IMR-90 (cell line): ENCODE results near the gene BMP8A. TPM values are rescaled to one million over a fixed set of nuclear protein-coding genes. Genes with fewer than 3 reads are reported as not detected.

ENCODE experiments used
- ATAC-seq: fragments of 200-7000 bp; cut with Tn5 transposase; 2 replicates; pipeline ENCODE4 v1.9.1; 2020; ENCODE audit warnings: low read depth, mild to moderate bottlenecking, moderate library complexity
- BruUV-seq: library from RNA; stranded (reverse); fragments of 400-500 nt; replicated peaks from 2 replicates; lab custom pipeline; 2021; lab: Mats Ljungman, UMichigan
- CTCF ChIA-PET: fragments of 300-600 bp; formaldehyde crosslinking; extraction: SDS; loops from one replicate; lab custom pipeline; 2021; ENCODE audit warnings: antibody characterized with exemption; lab: Yijun Ruan, JAX
- POLR2A ChIA-PET: fragments of 300-600 bp; sonication (Branson Sonifier 250); formaldehyde crosslinking; loops from one replicate; lab custom pipeline; 2022; ENCODE audit warnings: antibody characterized with exemption; ENCODE audit not compliant: unreplicated experiment; lab: Charles Lee
- DNase-seq: peaks from one replicate; pipeline ENCODE4 v3.0.0; 2013
- H2AFZ ChIP-seq: replicated peaks from 2 replicates; pipeline ENCODE3; 2013; ENCODE audit warnings: low read length, mild to moderate bottlenecking; ENCODE audit not compliant: poor library complexity
- H2AK5ac ChIP-seq: 2 replicates; pipeline ENCODE4 v1.6.1; 2013; ENCODE audit warnings: low read depth, low read length, inconsistent platforms
- H2AK9ac ChIP-seq: replicated peaks from 2 replicates; pipeline ENCODE3; 2013; ENCODE audit warnings: mild to moderate bottlenecking, low read depth, low read length, moderate library complexity; ENCODE audit not compliant: poor library complexity
- H2BK120ac ChIP-seq: 2 replicates; pipeline ENCODE4 v1.6.1; 2013; ENCODE audit warnings: low read depth, low read length, inconsistent platforms
- H2BK15ac ChIP-seq: 3 replicates; pipeline ENCODE4 v1.6.1; 2013; ENCODE audit warnings: low read depth, low read length, inconsistent platforms
- H2BK20ac ChIP-seq: 2 replicates; pipeline ENCODE4 v1.6.1; 2013; ENCODE audit warnings: low read depth, mild to moderate bottlenecking, inconsistent platforms, low read length, moderate library complexity
- H2BK5ac ChIP-seq: 2 replicates; pipeline ENCODE4 v1.6.1; 2013; ENCODE audit warnings: mild to moderate bottlenecking, low read depth, low read length, inconsistent platforms; ENCODE audit not compliant: poor library complexity, severe bottlenecking
- H3K14ac ChIP-seq: replicated peaks from 2 replicates; pipeline ENCODE4 v1.6.1; 2013; ENCODE audit warnings: low read depth, low read length, inconsistent platforms
- H3K18ac ChIP-seq: 2 replicates; pipeline ENCODE4 v1.6.1; 2013; ENCODE audit warnings: low read depth, low read length, control low read depth
- H3K23ac ChIP-seq: 2 replicates; pipeline ENCODE4 v1.6.1; 2013; ENCODE audit warnings: low read depth, low read length, inconsistent platforms
- H3K27ac ChIP-seq: 2 replicates; pipeline ENCODE4 v1.5.1; 2013; ENCODE audit warnings: mild to moderate bottlenecking, control low read depth, low read length; ENCODE audit not compliant: insufficient read depth
- H3K27me3 ChIP-seq: 2 replicates; pipeline ENCODE4 v1.6.1; 2013; ENCODE audit warnings: low read length; ENCODE audit not compliant: control insufficient read depth, insufficient read depth
- H3K36me3 ChIP-seq: 2 replicates; pipeline ENCODE4 v1.6.1; 2013; ENCODE audit warnings: low read length, mixed read lengths; ENCODE audit not compliant: control insufficient read depth, insufficient read depth
- H3K4ac ChIP-seq: 2 replicates; pipeline ENCODE4 v1.6.1; 2013; ENCODE audit warnings: low read depth, low read length, inconsistent platforms
- H3K4me1 ChIP-seq: 2 replicates; pipeline ENCODE4 v1.6.1; 2013; ENCODE audit warnings: low read length, mixed read lengths; ENCODE audit not compliant: control insufficient read depth, insufficient read depth
- H3K4me2 ChIP-seq: 2 replicates; pipeline ENCODE4 v1.6.1; 2013; ENCODE audit warnings: low read depth, mild to moderate bottlenecking, control low read depth, low read length, moderate library complexity
- H3K4me3 ChIP-seq: 2 replicates; pipeline ENCODE4 v1.5.1; 2013; ENCODE audit warnings: low read depth, mild to moderate bottlenecking, control low read depth, low read length, moderate library complexity; ENCODE audit not compliant: insufficient read depth
- H3K56ac ChIP-seq: 2 replicates; pipeline ENCODE4 v1.6.1; 2013; ENCODE audit warnings: low read length, inconsistent platforms; ENCODE audit not compliant: insufficient read depth; ENCODE audit errors: extremely low read depth
- H3K79me1 ChIP-seq, 2 experiments: 2 replicates each; pipeline ENCODE4 v1.6.1; 2013; ENCODE audit warnings: low read length in 2 of 2, inconsistent platforms in 1 of 2, low read depth in 1 of 2
- H3K9ac ChIP-seq: 2 replicates; pipeline ENCODE4 v1.6.1; 2013; ENCODE audit warnings: low read depth, low read length, control low read depth
- H3K9me1 ChIP-seq: 2 replicates; pipeline ENCODE4 v1.6.1; 2013; ENCODE audit warnings: low read length, inconsistent platforms; ENCODE audit not compliant: insufficient read depth
- H3K9me3 ChIP-seq: 2 replicates; pipeline ENCODE4 v1.6.1; 2013; ENCODE audit warnings: low read length; ENCODE audit not compliant: control insufficient read depth, insufficient read depth
- H4K20me1 ChIP-seq: 2 replicates; pipeline ENCODE4 v1.6.1; 2013; ENCODE audit warnings: low read length, inconsistent platforms; ENCODE audit not compliant: insufficient read depth
- H4K5ac ChIP-seq: 2 replicates; pipeline ENCODE4 v1.6.1; 2013; ENCODE audit warnings: mild to moderate bottlenecking, low read depth, low read length, control low read depth
- H4K8ac ChIP-seq, 2 experiments: 2 replicates each; pipeline ENCODE4 v1.6.1; 2013; ENCODE audit warnings: low read depth in 2 of 2, low read length in 2 of 2, control low read depth in 1 of 2, inconsistent platforms in 1 of 2
- H4K91ac ChIP-seq: 2 replicates; pipeline ENCODE4 v1.6.1; 2013; ENCODE audit warnings: low read depth, low read length, inconsistent platforms; ENCODE audit not compliant: insufficient read depth
- CEBPB ChIP-seq: IDR thresholded peaks from 2 replicates; pipeline ENCODE4 v1.6.1; 2012; ENCODE audit warnings: low read depth, low read length, improper control_type of control experiment
- MAFK ChIP-seq: IDR thresholded peaks from 2 replicates; pipeline ENCODE4 v1.6.1; 2012; ENCODE audit warnings: low read depth, low read length, improper control_type of control experiment
- NFE2L2 ChIP-seq: fragments of 150-350 bp; IDR thresholded peaks from 2 replicates; pipeline ENCODE4 v1.6.1; 2016; ENCODE audit warnings: low read depth, mild to moderate bottlenecking, low read length
- RAD21 ChIP-seq: IDR thresholded peaks from 2 replicates; pipeline ENCODE4 v1.6.1; 2012; ENCODE audit warnings: low read length, improper control_type of control experiment
- RFX5 ChIP-seq: IDR thresholded peaks from 2 replicates; pipeline ENCODE4 v1.8.0; 2012; ENCODE audit warnings: low read depth, mild to moderate bottlenecking, low read length, moderate library complexity
- WGBS, 2 experiments: methylation state at CpG; one replicate each; pipeline versions ENCODE4 v1.1.5 to v1.1.7; 2013; ENCODE audit warnings: missing lambda C conversion rate in 2 of 2; ENCODE audit not compliant: insufficient read length in 1 of 2; ENCODE audit errors: extremely low coverage in 2 of 2; 5-methylcytosine and 5-hydroxymethylcytosine counted together
- dilution Hi-C: fragments of 300-500 bp; cut with HindIII; formaldehyde crosslinking; loops from one replicate; pipeline ENCODE4 v1.14.3; 2018; ENCODE audit warnings: low sequenced_read_pairs; ENCODE audit not compliant: unreplicated experiment
- in situ Hi-C: fragments of 300-500 bp; cut with MboI; formaldehyde crosslinking; loops from 3 replicates; pipeline ENCODE4 v1.14.3; 2019; ENCODE audit warnings: low sequenced_read_pairs, inconsistent platforms, mixed read lengths
- intact Hi-C: fragments of 100-400 bp; cut with micrococcal nuclease; formaldehyde crosslinking; loops from 2 replicates; pipeline ENCODE4 v1.10.0; 2022
- polyA plus RNA-seq, 3 experiments: library from polyadenylated mRNA; depleted of rRNA; stranded (reverse); fragments of >200 nt; gene quantifications; 2 replicates each; pipeline ENCODE4 v1.2.3, GENCODE V29; 2012; ENCODE audit warnings: low replicate concordance in 1 of 3
- total RNA-seq: library from RNA; depleted of rRNA; stranded (reverse); fragments of >200 nt; gene quantifications from 2 replicates; pipeline ENCODE4 v1.2.3, GENCODE V29; 2012
- TF ChIP-seq, protein P1 (sequence below): fragments of 150-350 bp; IDR thresholded peaks from 2 replicates; pipeline ENCODE4 v1.6.1; 2016; ENCODE audit warnings: low read depth, mild to moderate bottlenecking, low read length, moderate library complexity, borderline replicate concordance

The BMP8A gene
- total and polyA plus RNA-seq, 2 of the 4 experiments (the other 2 are of a cell fraction) = not detected

DNA sequence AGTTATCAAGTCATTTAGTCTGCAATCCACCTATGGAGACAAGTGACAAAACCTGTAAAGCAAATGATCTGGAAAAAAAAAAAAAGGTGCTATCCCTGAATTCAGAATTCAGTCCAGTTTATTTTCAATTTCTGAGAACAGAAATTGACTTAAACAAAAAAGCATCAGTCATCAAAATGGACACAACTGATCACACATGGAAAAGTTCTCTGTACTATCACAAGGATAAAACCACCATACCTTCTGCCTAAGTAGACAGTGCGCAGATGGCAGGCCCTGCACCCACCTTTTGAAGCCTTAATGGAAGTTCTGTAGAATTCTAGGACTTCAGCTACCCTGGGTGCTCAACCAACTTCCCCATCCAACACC lies 81.6 kb downstream of the BMP8A start:
- TF ChIP-seq CEBPB (no peak), NFE2L2 (no peak), MAFK (peak; percentile 68), RFX5 (no peak), RAD21 (no peak)
- TF ChIP-seq, protein P1, sequence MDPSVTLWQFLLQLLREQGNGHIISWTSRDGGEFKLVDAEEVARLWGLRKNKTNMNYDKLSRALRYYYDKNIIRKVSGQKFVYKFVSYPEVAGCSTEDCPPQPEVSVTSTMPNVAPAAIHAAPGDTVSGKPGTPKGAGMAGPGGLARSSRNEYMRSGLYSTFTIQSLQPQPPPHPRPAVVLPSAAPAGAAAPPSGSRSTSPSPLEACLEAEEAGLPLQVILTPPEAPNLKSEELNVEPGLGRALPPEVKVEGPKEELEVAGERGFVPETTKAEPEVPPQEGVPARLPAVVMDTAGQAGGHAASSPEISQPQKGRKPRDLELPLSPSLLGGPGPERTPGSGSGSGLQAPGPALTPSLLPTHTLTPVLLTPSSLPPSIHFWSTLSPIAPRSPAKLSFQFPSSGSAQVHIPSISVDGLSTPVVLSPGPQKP = no peak
- DNase-seq (no peak), ATAC-seq (no peak)
- Histone ChIP-seq H2AFZ (no peak overlapping the region), H2AK5ac (no peak overlapping the region), H3K4me3 (no peak overlapping the region), H3K27me3 (no peaks in the 10 kb centered on the region), H3K4me2 (peak overlapping the region; percentile 74), H3K9me1 (peaks cover 9% of the 10 kb centered on the region), H4K8ac (no peak overlapping the region), H2BK20ac (no peak overlapping the region), H4K5ac (no peak overlapping the region), H4K91ac (no peak overlapping the region), H3K18ac (no peak overlapping the region), H3K23ac (peak overlapping the region; percentile 49; the same call in 1 of the 2 replicates), H2AK9ac (no peak overlapping the region), H3K9ac (no peak overlapping the region), H2BK120ac (no peak overlapping the region), H3K9me3 (no peaks in the 10 kb centered on the region), H3K14ac (no peak overlapping the region), H4K20me1 (peaks cover 68% of the 10 kb centered on the region), H3K27ac (no peak overlapping the region), H3K56ac (no peak overlapping the region), H2BK5ac (no peak overlapping the region), H2BK15ac (no peak overlapping the region), H3K4ac (no peak overlapping the region), H3K4me1 (peaks cover 13% of the 10 kb centered on the region), H3K36me3 (peaks cover 53% of the 10 kb centered on the region), H3K79me1 (peaks cover 29 to 59% of the 10 kb centered on the region in 2 experiments)
- dilution Hi-C loops = no loop called here
- POLR2A ChIA-PET = no interaction called here
- intact Hi-C loops = no loop called here
- CTCF ChIA-PET = interaction anchor here (0.6 to 1.3 kb wide), 3 partner anchors 34 to 474 kb away, joined by 3 to 5 read pairs (median 3); no protein-coding TSS in a partner anchor
- no CpG with 5 or more reads among the region's 1 CpG for WGBS, 2 experiments
- in situ Hi-C loops = no loop called here
- no TSS peak for BruUV-seq
